Smooth muscle cell (in vitro differentiated cells): ENCODE measurements around the gene FAM43B. TPM values are rescaled to one million over a fixed set of nuclear protein-coding genes. Genes with fewer than 3 reads are reported as not detected.

Source experiments
- DNase-seq: peaks from one replicate; lab custom pipeline; 2025; ENCODE audit not compliant: unreplicated experiment; lab: John Stamatoyannopoulos, UW
- H2AFZ ChIP-seq: fragments of 200-600 bp; sonication (generic); 2 replicates; pipeline ENCODE4 v1.6.0; 2016; ENCODE audit warnings: antibody characterized with exemption, low read depth, mild to moderate bottlenecking
- H3F3A ChIP-seq: fragments of 200-600 bp; sonication (generic); 2 replicates; pipeline ENCODE4 v1.6.0; 2017; ENCODE audit warnings: antibody characterized with exemption, low read depth
- H3K27ac ChIP-seq: fragments of 200-600 bp; sonication (generic); 2 replicates; pipeline ENCODE4 v1.5.1; 2016; ENCODE audit warnings: low read depth, mild to moderate bottlenecking
- H3K27me3 ChIP-seq: fragments of 200-600 bp; sonication (generic); 2 replicates; pipeline ENCODE4 v1.6.1; 2016; ENCODE audit warnings: low read depth, mild to moderate bottlenecking
- H3K36me3 ChIP-seq: fragments of 200-600 bp; sonication (generic); 2 replicates; pipeline ENCODE4 v1.5.1; 2016; ENCODE audit warnings: low read depth
- H3K4me1 ChIP-seq: fragments of 200-600 bp; sonication (generic); 2 replicates; pipeline ENCODE4 v1.5.1; 2016; ENCODE audit warnings: low read depth
- H3K4me2 ChIP-seq: fragments of 200-600 bp; sonication (generic); 2 replicates; pipeline ENCODE4 v1.6.0; 2016; ENCODE audit warnings: mild to moderate bottlenecking
- H3K4me3 ChIP-seq: fragments of 200-600 bp; sonication (generic); 2 replicates; pipeline ENCODE4 v1.5.1; 2016; ENCODE audit warnings: mild to moderate bottlenecking
- H3K79me2 ChIP-seq: fragments of 200-600 bp; sonication (generic); 2 replicates; pipeline ENCODE4 v1.6.0; 2016; ENCODE audit warnings: low read depth, mild to moderate bottlenecking
- H3K9ac ChIP-seq: fragments of 200-600 bp; sonication (generic); 2 replicates; pipeline ENCODE4 v1.6.0; 2016; ENCODE audit warnings: low read depth
- H3K9me3 ChIP-seq: fragments of 200-600 bp; sonication (generic); replicated peaks from 2 replicates; pipeline ENCODE4 v1.5.1; 2016; ENCODE audit warnings: low read depth
- H4K20me1 ChIP-seq: fragments of 200-600 bp; sonication (generic); 2 replicates; pipeline ENCODE4 v1.6.0; 2016; ENCODE audit warnings: low read depth
- CTCF ChIP-seq: fragments of 200-600 bp; sonication (generic); IDR thresholded peaks from 2 replicates; pipeline ENCODE4 v1.5.1; 2017; ENCODE audit warnings: borderline replicate concordance, mild to moderate bottlenecking, antibody characterized with exemption; ENCODE audit not compliant: insufficient read depth, poor library complexity, severe bottlenecking
- WGBS: methylation state at CpG from one replicate; pipeline ENCODE4 v1.1.7; 2016; ENCODE audit warnings: low lambda C conversion rate; 5-methylcytosine and 5-hydroxymethylcytosine counted together
- polyA plus RNA-seq: library from polyadenylated mRNA; unstranded; fragments of >200 nt; fragmentation: Nextera tagmentation; extraction: Ambion mirVana; gene quantifications from 2 replicates; pipeline ENCODE4 v1.2.1, GENCODE V29; 2016
- total RNA-seq: library from RNA; depleted of rRNA; stranded (reverse); fragments of >200 nt; gene quantifications from 2 replicates; pipeline ENCODE4 v1.2.3, GENCODE V29; 2014

Gene FAM43B
- total and polyA plus RNA-seq, 2 experiments from 2014 or later = 1.2 to 3.4 TPM

GRCh38 chr1:20600156-20600555 lies 47.8 kb downstream of the FAM43B start:
- DNase-seq = no peak
- H3K4me1 ChIP-seq = no peaks in the 10 kb centered on the region
- no peak overlapping the region for H3K4me2 ChIP-seq
- no peak for TF ChIP-seq CTCF
- no peaks in the 10 kb centered on the region for H3K79me2 ChIP-seq
- no peaks in the 10 kb centered on the region for H3F3A ChIP-seq
- no peaks in the 10 kb centered on the region for H3K27me3 ChIP-seq
- no peaks in the 10 kb centered on the region for H4K20me1 ChIP-seq
- H3K27ac ChIP-seq = no peak overlapping the region
- no peaks in the 10 kb centered on the region for H3K9me3 ChIP-seq
- H2AFZ ChIP-seq = no peak overlapping the region
- no peak overlapping the region for H3K4me3 ChIP-seq
- H3K9ac ChIP-seq = no peak overlapping the region
- H3K36me3 ChIP-seq = no peaks in the 10 kb centered on the region
- WGBS = 94% methylated on average over 5 of the region's 5 CpGs

- no peaks in the 10 kb centered on the region for H3K4me1 ChIP-seq
- no peaks in the 10 kb centered on the region for H3F3A ChIP-seq
- H3K27me3 ChIP-seq = no peaks in the 10 kb centered on the region
- H4K20me1 ChIP-seq = no peaks in the 10 kb centered on the region
- no peaks in the 10 kb centered on the region for H3K9me3 ChIP-seq
- TF ChIP-seq CTCF = no peak
- H2AFZ ChIP-seq = no peak overlapping the region
- no peak overlapping the region for H3K4me3 ChIP-seq
- 60% methylated on average over 5 of the region's 5 CpGs for WGBS
- H3K9ac ChIP-seq = no peak overlapping the region
- H3K79me2 ChIP-seq = no peaks in the 10 kb centered on the region
- DNase-seq = no peak
- H3K27ac ChIP-seq = no peak overlapping the region
- H3K36me3 ChIP-seq = no peaks in the 10 kb centered on the region
- no peak overlapping the region for H3K4me2 ChIP-seq
These were observed 48.9 kb downstream of the FAM43B start for GRCh38 chr1:20601129-20601825.

GRCh38 chr1:20602851-20603450 lies 50.6 kb downstream of the FAM43B start:
- DNase-seq = no peak
- Histone ChIP-seq H3F3A (no peaks in the 10 kb centered on the region), H2AFZ (no peak overlapping the region), H3K9me3 (no peaks in the 10 kb centered on the region), H3K27me3 (no peaks in the 10 kb centered on the region), H3K79me2 (no peaks in the 10 kb centered on the region), H3K4me2 (no peak overlapping the region), H3K4me3 (no peak overlapping the region), H3K36me3 (no peaks in the 10 kb centered on the region), H3K27ac (no peak overlapping the region), H3K9ac (no peak overlapping the region), H4K20me1 (no peaks in the 10 kb centered on the region), H3K4me1 (no peaks in the 10 kb centered on the region)
- TF ChIP-seq CTCF = no peak
- 94% methylated on average over 4 of the region's 4 CpGs for WGBS
